ENCODE results near the gene ITGB1BP1.

Gene ITGB1BP1

DNA sequence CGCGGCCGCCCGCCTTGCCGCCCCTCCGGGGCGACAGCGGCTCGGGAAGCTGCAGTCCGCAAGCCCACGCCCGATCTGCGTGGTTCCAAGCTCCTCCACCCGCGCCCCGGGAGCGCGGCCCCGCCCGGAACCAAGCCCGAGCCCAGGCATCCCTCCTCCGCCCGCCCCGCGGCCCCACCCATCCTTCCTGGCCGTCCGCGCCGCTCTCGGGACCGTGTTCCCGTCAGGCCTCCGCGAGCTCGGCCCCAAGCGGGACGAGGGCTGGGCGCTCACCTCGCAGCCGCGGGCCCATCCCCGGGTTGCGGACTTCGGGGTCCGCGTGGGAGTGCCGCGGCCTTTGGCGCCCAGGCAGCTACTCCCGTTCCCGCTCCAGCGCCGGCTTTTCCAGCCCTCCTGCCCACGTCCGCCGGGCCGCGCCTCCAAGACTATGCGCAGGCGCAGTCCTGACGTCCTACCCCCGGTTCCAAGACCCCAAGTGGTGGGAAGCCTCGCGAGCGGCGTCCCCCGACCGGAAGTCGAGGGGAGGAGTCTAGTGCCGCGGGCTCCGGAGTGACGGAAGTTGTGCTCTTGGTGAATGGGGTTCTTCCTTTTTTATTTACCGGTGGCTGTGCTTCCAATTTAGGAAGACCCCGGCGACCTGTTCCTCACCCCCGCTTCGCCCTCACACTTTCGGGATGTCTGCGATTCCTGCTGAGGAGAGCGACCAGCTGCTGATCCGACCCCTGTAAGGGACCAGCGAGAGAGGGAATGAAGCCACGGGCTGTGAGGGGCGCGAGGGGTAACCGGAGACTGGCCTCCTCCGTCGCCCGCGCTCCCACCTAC is at the start of gene ITGB1BP1, which contains the start of gene CPSF3:
TSS of gene ITGB1BP1 (minus strand) at position 429 of the 822 bp plus-strand sequence. CDS start 4,831 bp downstream, outside the sequence.
TSS of gene CPSF3 (plus strand) at position 555 of the 822 bp plus-strand sequence. CDS start at position 675, 120 bp downstream.
- Histone ChIP-seq H3K36me3 (ENCODE audit: control insufficient read depth, insufficient read depth, low read length) (no peaks in the 10 kb centered on the region), H3K4me3 (ENCODE audit: low read length) (peak within 1 kb of the TSS; percentile 98), H3K9ac (ENCODE audit: low read length) (peak within 1 kb of the TSS; percentile 92), H3K4me1 (ENCODE audit: control insufficient read depth, insufficient read depth, low read length) (peaks cover 11% of the 10 kb centered on the region), H3K27ac (ENCODE audit: low read depth, low read length) (peak within 1 kb of the TSS; percentile 93), H3K27me3 (ENCODE audit: control insufficient read depth, insufficient read depth, low read length) (no peaks in the 10 kb centered on the region)

- H3K36me3 ChIP-seq (ENCODE audit: control insufficient read depth, insufficient read depth, low read length) = peaks cover 3% of the 10 kb centered on the region
- peaks cover 3% of the 10 kb centered on the region for H3K4me1 ChIP-seq (ENCODE audit: control insufficient read depth, insufficient read depth, low read length)
- H3K27ac ChIP-seq (ENCODE audit: low read depth, low read length) = no peak overlapping the region
- H3K27me3 ChIP-seq (ENCODE audit: control insufficient read depth, insufficient read depth, low read length) = no peaks in the 10 kb centered on the region
- H3K9ac ChIP-seq (ENCODE audit: low read length) = no peak overlapping the region
- no peak overlapping the region for H3K4me3 ChIP-seq (ENCODE audit: low read length)
These were observed 49.2 kb upstream of the ITGB1BP1 start for GRCh38 chr2:9472511-9472910.

DNA sequence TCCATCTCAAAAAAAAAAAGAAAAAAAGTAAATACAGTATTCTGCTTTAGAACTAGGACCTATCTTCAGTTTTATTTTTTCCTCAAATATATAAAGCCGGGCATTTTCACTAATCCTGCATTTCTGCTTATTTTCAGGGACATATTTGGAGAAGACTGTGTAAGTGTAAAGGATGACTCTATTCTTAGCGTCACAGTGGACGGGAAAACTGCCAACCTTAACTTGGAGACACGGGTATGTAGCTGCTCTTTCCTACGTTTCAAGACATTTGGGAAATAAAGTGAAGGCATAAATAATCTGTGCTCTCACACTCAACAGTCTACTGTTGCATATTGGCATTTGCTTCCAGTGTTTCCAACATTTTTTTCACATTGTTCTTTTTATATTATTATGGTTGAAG is 47.9 kb upstream of the ITGB1BP1 start:
- Histone ChIP-seq H3K9ac (ENCODE audit: low read length) (no peak overlapping the region), H3K27me3 (ENCODE audit: control insufficient read depth, insufficient read depth, low read length) (no peaks in the 10 kb centered on the region), H3K27ac (ENCODE audit: low read depth, low read length) (no peak overlapping the region), H3K4me3 (ENCODE audit: low read length) (no peak overlapping the region), H3K4me1 (ENCODE audit: control insufficient read depth, insufficient read depth, low read length) (peaks cover 3% of the 10 kb centered on the region), H3K36me3 (ENCODE audit: control insufficient read depth, insufficient read depth, low read length) (peaks cover 3% of the 10 kb centered on the region)

- H3K4me3 ChIP-seq (ENCODE audit: low read length) = no peak overlapping the region
- no peak overlapping the region for H3K27ac ChIP-seq (ENCODE audit: low read depth, low read length)
- peaks cover 3% of the 10 kb centered on the region for H3K36me3 ChIP-seq (ENCODE audit: control insufficient read depth, insufficient read depth, low read length)
- H3K27me3 ChIP-seq (ENCODE audit: control insufficient read depth, insufficient read depth, low read length) = no peaks in the 10 kb centered on the region
- no peak overlapping the region for H3K9ac ChIP-seq (ENCODE audit: low read length)
- no peaks in the 10 kb centered on the region for H3K4me1 ChIP-seq (ENCODE audit: control insufficient read depth, insufficient read depth, low read length)
These were observed 44.4 kb upstream of the ITGB1BP1 start for GRCh38 chr2:9467687-9468086.

- H3K4me1 ChIP-seq (ENCODE audit: control insufficient read depth, insufficient read depth, low read length) = no peaks in the 10 kb centered on the region
- H3K27ac ChIP-seq (ENCODE audit: low read depth, low read length) = no peak overlapping the region
- H3K27me3 ChIP-seq (ENCODE audit: control insufficient read depth, insufficient read depth, low read length) = no peaks in the 10 kb centered on the region
- no peak overlapping the region for H3K4me3 ChIP-seq (ENCODE audit: low read length)
- H3K9ac ChIP-seq (ENCODE audit: low read length) = no peak overlapping the region
- H3K36me3 ChIP-seq (ENCODE audit: control insufficient read depth, insufficient read depth, low read length) = peaks cover 3% of the 10 kb centered on the region
These were observed 42.9 kb upstream of the ITGB1BP1 start for GRCh38 chr2:9466147-9466683.

DNA sequence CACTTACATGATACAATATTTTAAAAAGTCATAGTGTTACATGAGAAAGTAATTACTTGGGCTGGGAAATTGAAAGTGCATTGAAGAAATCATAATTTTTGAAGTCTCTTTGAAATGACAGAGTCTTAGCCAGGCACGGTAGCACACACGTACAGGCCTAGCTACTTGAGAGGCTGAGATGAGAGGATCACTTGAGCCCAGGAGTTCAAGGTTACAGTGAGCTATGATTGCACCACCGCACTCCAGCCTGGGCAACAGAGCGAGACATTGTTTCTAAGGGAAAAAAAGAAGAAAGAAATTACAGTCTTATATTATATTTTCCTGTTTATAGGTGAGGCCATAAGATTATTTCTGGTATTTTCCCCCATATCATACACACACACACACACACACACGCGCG is 41.8 kb upstream of the ITGB1BP1 start:
- no peak overlapping the region for H3K9ac ChIP-seq (ENCODE audit: low read length)
- H3K4me1 ChIP-seq (ENCODE audit: control insufficient read depth, insufficient read depth, low read length) = no peaks in the 10 kb centered on the region
- no peaks in the 10 kb centered on the region for H3K27me3 ChIP-seq (ENCODE audit: control insufficient read depth, insufficient read depth, low read length)
- H3K4me3 ChIP-seq (ENCODE audit: low read length) = no peak overlapping the region
- H3K36me3 ChIP-seq (ENCODE audit: control insufficient read depth, insufficient read depth, low read length) = peaks cover 3% of the 10 kb centered on the region
- H3K27ac ChIP-seq (ENCODE audit: low read depth, low read length) = no peak overlapping the region

DNA sequence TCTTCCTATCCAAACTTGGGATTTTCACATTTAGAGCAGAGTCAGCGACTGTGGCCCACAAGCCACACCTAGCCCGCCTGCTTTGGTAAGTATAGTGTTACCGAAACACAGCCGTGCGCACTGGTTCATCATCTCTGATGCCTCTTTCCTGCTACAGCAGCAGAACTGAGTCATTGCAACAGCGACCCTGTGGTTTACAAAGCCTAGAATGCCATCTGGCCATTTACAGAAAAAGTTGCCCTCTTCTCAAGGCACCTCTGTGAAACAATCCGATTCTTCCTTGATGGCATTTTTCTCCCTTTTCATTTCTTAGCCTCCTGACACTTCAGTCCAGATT is 40.3 kb upstream of the ITGB1BP1 start:
- Histone ChIP-seq H3K36me3 (ENCODE audit: control insufficient read depth, insufficient read depth, low read length) (peaks cover 3% of the 10 kb centered on the region), H3K4me1 (ENCODE audit: control insufficient read depth, insufficient read depth, low read length) (no peaks in the 10 kb centered on the region), H3K27ac (ENCODE audit: low read depth, low read length) (no peak overlapping the region), H3K9ac (ENCODE audit: low read length) (no peak overlapping the region), H3K4me3 (ENCODE audit: low read length) (no peak overlapping the region), H3K27me3 (ENCODE audit: control insufficient read depth, insufficient read depth, low read length) (no peaks in the 10 kb centered on the region)

DNA sequence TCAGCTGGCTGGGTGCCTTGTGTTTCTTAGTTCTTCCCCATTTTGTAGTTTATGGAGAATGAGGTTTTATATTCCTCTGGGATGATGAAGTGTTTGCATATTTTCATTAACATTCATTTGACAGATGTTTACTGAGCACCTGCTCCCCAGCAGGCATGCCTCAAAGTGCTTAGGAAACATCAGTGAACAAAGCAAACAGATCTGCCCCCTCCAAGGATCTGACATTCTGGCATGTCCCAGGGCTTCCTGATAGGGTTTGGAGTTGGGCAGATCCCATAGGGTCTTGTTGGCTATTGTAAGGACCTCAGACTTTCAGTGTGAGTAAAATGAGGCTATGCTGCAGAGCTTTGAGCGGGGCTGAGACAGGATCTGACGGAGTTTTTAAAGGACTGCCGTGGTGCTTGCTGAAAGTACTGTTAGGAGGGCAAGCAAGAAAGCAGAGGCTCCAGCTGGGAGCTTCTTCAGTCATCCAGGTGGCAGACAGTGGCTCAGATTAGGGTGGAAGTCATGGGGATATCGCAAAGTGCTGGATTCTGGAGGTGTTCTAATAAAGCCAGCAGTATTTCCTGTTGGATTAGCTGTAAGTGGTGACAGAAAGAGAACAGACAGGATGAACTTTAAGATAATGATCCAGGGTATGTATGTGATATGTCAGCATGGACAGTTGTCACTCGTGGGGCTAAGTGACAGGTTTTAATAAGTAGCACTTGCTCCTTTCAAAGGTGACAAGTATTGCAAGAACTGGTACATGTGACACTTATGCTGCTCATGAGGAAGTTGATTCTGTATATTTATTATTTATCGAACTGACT is 39.8 kb upstream of the ITGB1BP1 start:
- Histone ChIP-seq H3K4me3 (ENCODE audit: low read length) (no peak overlapping the region), H3K4me1 (ENCODE audit: control insufficient read depth, insufficient read depth, low read length) (no peaks in the 10 kb centered on the region), H3K36me3 (ENCODE audit: control insufficient read depth, insufficient read depth, low read length) (peaks cover 3% of the 10 kb centered on the region), H3K27ac (ENCODE audit: low read depth, low read length) (no peak overlapping the region), H3K9ac (ENCODE audit: low read length) (no peak overlapping the region), H3K27me3 (ENCODE audit: control insufficient read depth, insufficient read depth, low read length) (no peaks in the 10 kb centered on the region)

- Histone ChIP-seq H3K27ac (ENCODE audit: low read depth, low read length) (no peak overlapping the region), H3K36me3 (ENCODE audit: control insufficient read depth, insufficient read depth, low read length) (no peaks in the 10 kb centered on the region), H3K4me3 (ENCODE audit: low read length) (no peak overlapping the region), H3K9ac (ENCODE audit: low read length) (no peak overlapping the region), H3K4me1 (ENCODE audit: control insufficient read depth, insufficient read depth, low read length) (no peaks in the 10 kb centered on the region), H3K27me3 (ENCODE audit: control insufficient read depth, insufficient read depth, low read length) (no peaks in the 10 kb centered on the region)
These were observed 39.0 kb upstream of the ITGB1BP1 start for GRCh38 chr2:9462313-9462712.

DNA sequence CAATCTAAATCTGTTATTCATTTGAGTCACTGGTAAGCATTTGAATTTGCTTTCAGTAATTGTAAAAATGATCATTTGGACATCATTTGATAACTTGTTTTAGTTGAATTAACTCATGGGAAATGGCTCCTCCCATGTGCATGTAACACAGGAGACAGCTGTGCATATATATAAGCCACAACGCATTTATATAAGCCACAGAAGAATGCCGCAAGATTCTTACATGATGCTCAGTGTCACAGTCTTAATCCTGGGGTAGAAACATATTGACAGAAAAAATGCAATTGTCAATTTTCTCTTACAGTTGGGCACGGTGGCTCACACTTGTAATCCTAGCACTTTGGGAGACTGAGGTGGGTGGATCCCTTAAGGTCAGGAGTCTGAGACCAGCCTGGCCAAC is 37.8 kb upstream of the ITGB1BP1 start:
- H3K36me3 ChIP-seq (ENCODE audit: control insufficient read depth, insufficient read depth, low read length) = no peaks in the 10 kb centered on the region
- no peak overlapping the region for H3K9ac ChIP-seq (ENCODE audit: low read length)
- H3K27me3 ChIP-seq (ENCODE audit: control insufficient read depth, insufficient read depth, low read length) = no peaks in the 10 kb centered on the region
- H3K4me1 ChIP-seq (ENCODE audit: control insufficient read depth, insufficient read depth, low read length) = no peaks in the 10 kb centered on the region
- H3K27ac ChIP-seq (ENCODE audit: low read depth, low read length) = no peak overlapping the region
- no peak overlapping the region for H3K4me3 ChIP-seq (ENCODE audit: low read length)

DNA sequence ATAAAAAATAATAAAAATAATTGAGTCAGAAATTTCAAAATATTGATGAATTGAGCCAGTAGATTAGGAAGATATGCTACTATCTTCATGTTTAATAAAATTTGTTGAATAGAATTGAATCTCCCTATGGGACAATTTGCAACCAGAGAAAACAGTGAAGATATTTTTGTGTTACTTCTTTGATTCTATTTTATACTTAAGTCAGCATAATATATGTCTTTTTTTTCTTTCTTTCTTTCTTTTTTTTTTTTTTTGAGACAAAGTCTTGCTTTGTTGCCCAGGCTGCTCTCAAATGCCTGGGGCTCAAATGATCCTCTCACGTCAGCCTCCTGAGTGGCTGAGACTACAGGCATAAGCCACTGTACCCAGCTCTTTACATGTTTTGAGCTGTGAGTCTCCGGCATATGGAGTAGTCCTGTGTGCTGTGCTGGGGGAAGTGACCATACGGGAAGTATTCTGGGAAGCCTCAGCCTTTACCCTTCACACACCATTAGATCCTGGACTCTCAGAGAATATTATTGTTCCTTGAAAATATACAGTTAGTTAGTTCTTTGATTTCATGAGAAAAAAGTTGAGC is 37.2 kb upstream of the ITGB1BP1 start:
- H3K36me3 ChIP-seq (ENCODE audit: control insufficient read depth, insufficient read depth, low read length) = no peaks in the 10 kb centered on the region
- H3K27ac ChIP-seq (ENCODE audit: low read depth, low read length) = no peak overlapping the region
- H3K4me3 ChIP-seq (ENCODE audit: low read length) = no peak overlapping the region
- no peaks in the 10 kb centered on the region for H3K27me3 ChIP-seq (ENCODE audit: control insufficient read depth, insufficient read depth, low read length)
- H3K4me1 ChIP-seq (ENCODE audit: control insufficient read depth, insufficient read depth, low read length) = no peaks in the 10 kb centered on the region
- no peak overlapping the region for H3K9ac ChIP-seq (ENCODE audit: low read length)

DNA sequence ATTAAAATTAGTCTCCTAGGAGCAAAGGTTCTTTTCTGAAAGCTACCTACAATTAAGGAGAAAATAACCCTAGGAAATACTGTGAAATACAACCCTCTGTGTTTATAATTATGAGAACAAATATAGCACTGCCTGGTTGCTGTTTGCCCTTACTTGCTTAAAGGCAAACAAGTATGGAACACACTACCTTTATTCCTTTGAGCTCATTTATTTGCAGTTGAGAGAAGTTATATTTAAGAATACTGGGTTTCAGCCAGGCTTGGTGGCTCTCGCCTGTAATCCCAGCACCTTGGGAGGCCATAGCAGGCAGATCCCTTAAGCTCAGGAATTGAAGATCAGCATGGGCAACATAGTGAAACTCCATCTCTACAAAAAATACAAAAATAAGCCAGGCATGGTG is 27.9 kb upstream of the ITGB1BP1 start:
- Histone ChIP-seq H3K9ac (ENCODE audit: low read length) (no peak overlapping the region), H3K4me1 (ENCODE audit: control insufficient read depth, insufficient read depth, low read length) (no peaks in the 10 kb centered on the region), H3K36me3 (ENCODE audit: control insufficient read depth, insufficient read depth, low read length) (peaks cover 7% of the 10 kb centered on the region), H3K27me3 (ENCODE audit: control insufficient read depth, insufficient read depth, low read length) (no peaks in the 10 kb centered on the region), H3K4me3 (ENCODE audit: low read length) (no peak overlapping the region), H3K27ac (ENCODE audit: low read depth, low read length) (no peak overlapping the region)

Measured in rectal smooth muscle tissue (tissue), 1 donor.